Measurements from ENCODE around the gene HPSE. TPM values are rescaled to one million over a fixed set of nuclear protein-coding genes. Genes with fewer than 3 reads are reported as not detected.

Gene HPSE
- total and polyA plus RNA-seq, 2 donors (not counting 3 experiments of a cell fraction or from before 2014, with no cell fraction given), result 3.5 to 7.0 TPM

DNA sequence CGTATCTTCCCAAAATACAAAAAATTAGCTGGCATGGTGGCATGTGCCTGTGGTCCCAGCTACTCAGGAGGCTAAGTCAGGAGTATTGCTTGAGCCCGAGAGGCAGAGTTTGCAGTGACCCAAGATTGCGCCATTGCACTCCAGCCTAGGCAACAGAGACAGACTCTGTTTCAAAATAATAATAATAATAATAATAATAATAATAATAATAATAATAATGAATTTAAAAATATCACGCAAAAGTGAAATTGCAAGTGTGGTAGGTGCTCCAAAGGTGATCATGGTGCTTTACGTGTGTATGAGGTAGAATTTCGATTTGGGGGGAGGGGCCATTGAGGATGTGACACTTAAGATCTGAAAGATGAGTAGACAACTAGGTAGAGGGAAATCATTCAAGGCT, 4.9 kb upstream of the HPSE start:
- dilution Hi-C loops (cut with MboI; ENCODE audit: extremely low pct_ligation_motif_present, low sequenced_read_pairs), result no loop called here
- H3K27ac ChIP-seq (ENCODE audit: insufficient read depth, low read depth, low read length), result no peak overlapping the region
- FAIRE-seq (no peak), DNase-seq (ENCODE audit: low read depth, low spot score) (no peak)
- no peaks in the 10 kb centered on the region for H3K79me2 ChIP-seq (ENCODE audit: control insufficient read depth, insufficient read depth, low read length)
- H4K20me1 ChIP-seq (replicated peaks; ENCODE audit: control insufficient read depth, extremely low read depth, insufficient read depth, low read length), result no peaks in the 10 kb centered on the region
- no peak overlapping the region for H3K4me3 ChIP-seq (replicated peaks in 1 of 3; ENCODE audit: insufficient read depth in 1 of 3, low read depth in 1 of 3, low read length in 3 of 3)
- peaks cover 0 to 2% of the 10 kb centered on the region in 2 experiments for H3K27me3 ChIP-seq (ENCODE audit: control insufficient read depth in 2 of 2, insufficient read depth in 2 of 2, low read length in 2 of 2)
- H3K4me2 ChIP-seq (ENCODE audit: insufficient read depth, low read length), result no peak overlapping the region
- no peaks in the 10 kb centered on the region for H3K9me1 ChIP-seq (replicated peaks; ENCODE audit: control insufficient read depth, extremely low read depth, insufficient read depth, low read length)
- TF ChIP-seq POLR2AphosphoS5 (IDR thresholded peaks at IDR 0.05; ENCODE audit: insufficient read depth, low read depth, low read length), result no peak
- no peak for TF ChIP-seq FOS (IDR thresholded peaks at IDR 0.05; ENCODE audit: borderline replicate concordance, insufficient read depth, low read length)
- TF ChIP-seq, protein P1, sequence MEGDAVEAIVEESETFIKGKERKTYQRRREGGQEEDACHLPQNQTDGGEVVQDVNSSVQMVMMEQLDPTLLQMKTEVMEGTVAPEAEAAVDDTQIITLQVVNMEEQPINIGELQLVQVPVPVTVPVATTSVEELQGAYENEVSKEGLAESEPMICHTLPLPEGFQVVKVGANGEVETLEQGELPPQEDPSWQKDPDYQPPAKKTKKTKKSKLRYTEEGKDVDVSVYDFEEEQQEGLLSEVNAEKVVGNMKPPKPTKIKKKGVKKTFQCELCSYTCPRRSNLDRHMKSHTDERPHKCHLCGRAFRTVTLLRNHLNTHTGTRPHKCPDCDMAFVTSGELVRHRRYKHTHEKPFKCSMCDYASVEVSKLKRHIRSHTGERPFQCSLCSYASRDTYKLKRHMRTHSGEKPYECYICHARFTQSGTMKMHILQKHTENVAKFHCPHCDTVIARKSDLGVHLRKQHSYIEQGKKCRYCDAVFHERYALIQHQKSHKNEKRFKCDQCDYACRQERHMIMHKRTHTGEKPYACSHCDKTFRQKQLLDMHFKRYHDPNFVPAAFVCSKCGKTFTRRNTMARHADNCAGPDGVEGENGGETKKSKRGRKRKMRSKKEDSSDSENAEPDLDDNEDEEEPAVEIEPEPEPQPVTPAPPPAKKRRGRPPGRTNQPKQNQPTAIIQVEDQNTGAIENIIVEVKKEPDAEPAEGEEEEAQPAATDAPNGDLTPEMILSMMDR (IDR thresholded peaks at IDR 0.05; ENCODE audit: extremely low read depth in 1 of 2, insufficient read depth in 1 of 2, low read depth in 1 of 2, low read length in 2 of 2), result no peak
- TF ChIP-seq POLR2A (IDR thresholded peaks at IDR 0.05; ENCODE audit: low read depth, low read length), result no peak
- TF ChIP-seq, protein P2, sequence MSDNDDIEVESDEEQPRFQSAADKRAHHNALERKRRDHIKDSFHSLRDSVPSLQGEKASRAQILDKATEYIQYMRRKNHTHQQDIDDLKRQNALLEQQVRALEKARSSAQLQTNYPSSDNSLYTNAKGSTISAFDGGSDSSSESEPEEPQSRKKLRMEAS (IDR thresholded peaks at IDR 0.05; ENCODE audit: insufficient read depth, insufficient read length), result no peak
- TF ChIP-seq EZH2 (IDR thresholded peaks at IDR 0.05; ENCODE audit: borderline replicate concordance, low read depth, low read length, severe bottlenecking), result no peak
- no peak for TF ChIP-seq MYC (IDR thresholded peaks at IDR 0.05; ENCODE audit: low read depth, low read length)
- no peak for TF ChIP-seq GATA2 (IDR thresholded peaks at IDR 0.05; ENCODE audit: insufficient read depth, insufficient read length, low read depth, low read length)
- no peak for TF ChIP-seq JUN (IDR thresholded peaks at IDR 0.05; ENCODE audit: borderline replicate concordance, insufficient read depth, insufficient read length, low read depth)
- no peaks in the 10 kb centered on the region for H3K36me3 ChIP-seq (ENCODE audit: control insufficient read depth in 2 of 2, extremely low read depth in 1 of 2, insufficient read depth in 2 of 2, low read length in 2 of 2)
- H3K9ac ChIP-seq (replicated peaks; ENCODE audit: extremely low read depth, insufficient read depth, low read length), result no peak overlapping the region
- H3K4me1 ChIP-seq (ENCODE audit: control insufficient read depth, extremely low read depth, insufficient read depth, low read length), result no peaks in the 10 kb centered on the region
- ChIA-PET CTCF (no interaction called here), POLR2A (no interaction called here)
- BruUV-seq (replicated peaks), result no TSS peak
- intact Hi-C loops (cut with micrococcal nuclease), result no loop called here
- no peaks in the 10 kb centered on the region for H3K9me3 ChIP-seq (replicated peaks; ENCODE audit: control insufficient read depth, insufficient read depth, low read length)
- H2AFZ ChIP-seq (ENCODE audit: low read depth, low read length), result no peak overlapping the region
